Bronchial epithelial cell (primary cell): Measurements from ENCODE around the gene NKAIN2. TPM values are rescaled to one million over a fixed set of nuclear protein-coding genes. Genes with fewer than 3 reads are reported as not detected.

Source experiments
- DNase-seq: peaks from one replicate; pipeline ENCODE4 v3.0.0-alpha.2; 2010; ENCODE audit warnings: low read depth
- FAIRE-seq: peaks from 2 replicates; lab custom pipeline; 2011; peaks lifted over from hg19 to GRCh38; lab: Jason Lieb, UNC
- H3K27me3 ChIP-seq: 2 replicates; pipeline ENCODE4 v1.5.1; 2011; ENCODE audit warnings: low read length; ENCODE audit not compliant: control insufficient read depth, insufficient read depth
- H3K36me3 ChIP-seq: 2 replicates; pipeline ENCODE4 v1.5.1; 2011; ENCODE audit warnings: low read length; ENCODE audit not compliant: control insufficient read depth, insufficient read depth
- H3K4me3 ChIP-seq: 2 replicates; pipeline ENCODE4 v1.5.1; 2011; ENCODE audit warnings: mild to moderate bottlenecking, low read depth, low read length, control low read depth
- total RNA-seq: library from RNA; depleted of rRNA; stranded (reverse); fragments of >200 nt; gene quantifications from 2 replicates; pipeline ENCODE4 v1.2.1, GENCODE V29; 2014
- TF ChIP-seq, protein P1 (sequence below): IDR thresholded peaks from 2 replicates; pipeline ENCODE4 v1.5.1; 2011; ENCODE audit warnings: mild to moderate bottlenecking, moderate library complexity, low read length, control low read depth, inconsistent platforms; ENCODE audit not compliant: insufficient read depth, severe bottlenecking

The NKAIN2 gene
- total RNA-seq, 1 donor from 2014 or later, result under 0.01 TPM

DNA sequence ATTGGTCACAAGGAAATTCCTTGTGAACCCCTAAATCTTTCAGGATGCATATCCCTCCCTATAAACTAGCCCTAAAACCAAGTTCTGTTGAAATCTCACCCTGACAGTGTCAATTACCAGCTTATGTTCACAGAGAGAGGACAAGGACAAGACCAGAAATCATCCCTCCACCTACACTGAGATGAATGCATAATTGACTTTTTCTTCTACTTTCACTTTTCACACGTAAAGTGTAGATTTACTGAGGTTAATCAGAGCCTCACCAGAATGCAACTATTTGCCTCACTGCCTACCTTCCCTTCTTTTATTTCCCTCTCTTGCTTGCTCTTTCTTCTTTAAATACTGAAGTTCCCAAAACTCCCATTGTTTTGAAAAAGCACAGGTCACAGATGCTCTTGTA, 15.3 kb upstream of the NKAIN2 start:
- FAIRE-seq (no peak), DNase-seq (no peak)
- Histone ChIP-seq H3K27me3 (no peaks in the 10 kb centered on the region), H3K36me3 (no peaks in the 10 kb centered on the region), H3K4me3 (no peak overlapping the region)
- TF ChIP-seq, protein P1, sequence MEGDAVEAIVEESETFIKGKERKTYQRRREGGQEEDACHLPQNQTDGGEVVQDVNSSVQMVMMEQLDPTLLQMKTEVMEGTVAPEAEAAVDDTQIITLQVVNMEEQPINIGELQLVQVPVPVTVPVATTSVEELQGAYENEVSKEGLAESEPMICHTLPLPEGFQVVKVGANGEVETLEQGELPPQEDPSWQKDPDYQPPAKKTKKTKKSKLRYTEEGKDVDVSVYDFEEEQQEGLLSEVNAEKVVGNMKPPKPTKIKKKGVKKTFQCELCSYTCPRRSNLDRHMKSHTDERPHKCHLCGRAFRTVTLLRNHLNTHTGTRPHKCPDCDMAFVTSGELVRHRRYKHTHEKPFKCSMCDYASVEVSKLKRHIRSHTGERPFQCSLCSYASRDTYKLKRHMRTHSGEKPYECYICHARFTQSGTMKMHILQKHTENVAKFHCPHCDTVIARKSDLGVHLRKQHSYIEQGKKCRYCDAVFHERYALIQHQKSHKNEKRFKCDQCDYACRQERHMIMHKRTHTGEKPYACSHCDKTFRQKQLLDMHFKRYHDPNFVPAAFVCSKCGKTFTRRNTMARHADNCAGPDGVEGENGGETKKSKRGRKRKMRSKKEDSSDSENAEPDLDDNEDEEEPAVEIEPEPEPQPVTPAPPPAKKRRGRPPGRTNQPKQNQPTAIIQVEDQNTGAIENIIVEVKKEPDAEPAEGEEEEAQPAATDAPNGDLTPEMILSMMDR, result no peak

DNA sequence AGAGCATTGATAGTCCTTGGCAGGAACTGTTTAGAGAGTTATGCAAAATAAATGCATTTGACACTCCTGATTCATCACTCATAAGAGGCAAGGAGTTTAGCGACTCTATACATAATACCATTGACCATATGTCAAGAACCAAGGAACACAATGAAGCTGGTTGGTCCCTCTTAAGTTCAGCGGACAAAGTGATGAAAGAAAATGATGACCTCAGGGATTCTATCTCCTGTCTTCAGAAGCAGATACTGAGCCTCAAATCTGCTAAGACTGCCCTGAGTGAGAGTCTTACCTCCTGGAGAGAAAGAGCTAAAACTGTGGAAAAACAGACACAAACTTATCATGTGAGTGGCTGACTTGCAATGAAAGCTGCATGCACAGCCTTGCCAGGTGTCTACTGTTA, 9.5 kb upstream of the NKAIN2 start:
- TF ChIP-seq, protein P1, result no peak
- H3K4me3 ChIP-seq, result no peak overlapping the region
- no peak for DNase-seq
- H3K36me3 ChIP-seq, result no peaks in the 10 kb centered on the region
- no peak for FAIRE-seq
- H3K27me3 ChIP-seq, result no peaks in the 10 kb centered on the region

DNA sequence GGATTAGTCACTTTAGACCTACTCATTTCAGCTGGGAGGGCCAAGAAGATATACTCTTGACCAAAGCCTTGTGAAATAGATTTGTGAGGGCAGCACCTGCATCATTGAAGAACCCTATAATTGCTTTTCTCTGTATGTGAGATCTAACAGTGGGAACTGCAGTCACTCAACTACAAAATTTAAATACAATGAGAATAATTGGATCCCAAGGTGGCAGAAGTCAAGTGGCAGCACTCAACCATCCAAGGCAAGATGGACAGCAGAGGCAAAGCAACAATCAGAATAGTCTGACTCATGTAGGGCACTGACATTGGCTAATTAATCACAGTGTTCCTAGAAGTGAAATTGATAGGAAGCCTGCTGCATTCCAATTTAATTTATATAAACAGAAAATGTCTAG, 8.9 kb upstream of the NKAIN2 start:
- FAIRE-seq, result no peak
- DNase-seq, result no peak
- Histone ChIP-seq H3K27me3 (no peaks in the 10 kb centered on the region), H3K4me3 (no peak overlapping the region), H3K36me3 (no peaks in the 10 kb centered on the region)
- TF ChIP-seq, protein P1, result no peak

DNA sequence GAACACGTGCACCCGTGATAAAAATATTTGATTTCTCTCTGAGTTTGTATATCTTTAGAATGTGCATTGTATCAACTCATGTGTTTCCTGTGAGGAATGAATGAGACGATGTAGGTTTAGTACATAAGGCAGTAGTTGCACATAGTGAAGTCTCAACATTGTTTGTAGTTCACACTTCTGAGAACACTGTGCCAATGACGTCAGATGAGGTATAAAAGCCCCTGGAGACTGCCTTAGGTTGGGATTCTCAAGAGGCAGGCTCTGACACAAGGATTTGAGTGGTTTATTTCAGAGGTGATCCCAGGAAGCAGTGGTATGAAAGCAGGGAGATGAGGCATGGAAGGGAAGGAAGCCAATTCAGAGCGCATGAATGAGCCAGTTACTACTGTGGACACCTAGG, 2.6 kb upstream of the NKAIN2 start:
- no peak for FAIRE-seq
- peaks cover 10% of the 10 kb centered on the region for H3K27me3 ChIP-seq
- TF ChIP-seq, protein P1, result no peak
- no peak for DNase-seq
- H3K4me3 ChIP-seq, result no peak overlapping the region
- H3K36me3 ChIP-seq, result no peaks in the 10 kb centered on the region

DNA sequence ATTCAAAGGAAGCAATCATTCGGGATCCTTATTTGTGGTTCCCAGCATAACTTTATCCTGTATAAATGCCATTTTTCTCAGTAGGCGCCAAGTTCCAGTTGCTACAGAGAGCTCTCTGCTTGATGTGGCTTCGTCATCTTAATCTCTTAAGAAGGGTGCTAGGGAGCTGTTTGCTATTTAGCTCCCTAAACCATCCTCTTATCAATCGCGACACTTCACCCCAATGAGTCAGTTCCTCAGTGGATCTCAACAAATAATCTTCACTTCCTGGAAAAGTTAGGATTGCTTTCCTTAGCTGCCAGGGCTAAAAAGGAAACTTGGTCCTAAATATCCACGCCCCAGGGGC, 1.3 kb upstream of the NKAIN2 start:
- peaks cover 10% of the 10 kb centered on the region for H3K27me3 ChIP-seq
- DNase-seq (peak; percentile 31), FAIRE-seq (no peak)
- TF ChIP-seq, protein P1, result no peak
- no peaks in the 10 kb centered on the region for H3K36me3 ChIP-seq
- no peak overlapping the region for H3K4me3 ChIP-seq

DNA sequence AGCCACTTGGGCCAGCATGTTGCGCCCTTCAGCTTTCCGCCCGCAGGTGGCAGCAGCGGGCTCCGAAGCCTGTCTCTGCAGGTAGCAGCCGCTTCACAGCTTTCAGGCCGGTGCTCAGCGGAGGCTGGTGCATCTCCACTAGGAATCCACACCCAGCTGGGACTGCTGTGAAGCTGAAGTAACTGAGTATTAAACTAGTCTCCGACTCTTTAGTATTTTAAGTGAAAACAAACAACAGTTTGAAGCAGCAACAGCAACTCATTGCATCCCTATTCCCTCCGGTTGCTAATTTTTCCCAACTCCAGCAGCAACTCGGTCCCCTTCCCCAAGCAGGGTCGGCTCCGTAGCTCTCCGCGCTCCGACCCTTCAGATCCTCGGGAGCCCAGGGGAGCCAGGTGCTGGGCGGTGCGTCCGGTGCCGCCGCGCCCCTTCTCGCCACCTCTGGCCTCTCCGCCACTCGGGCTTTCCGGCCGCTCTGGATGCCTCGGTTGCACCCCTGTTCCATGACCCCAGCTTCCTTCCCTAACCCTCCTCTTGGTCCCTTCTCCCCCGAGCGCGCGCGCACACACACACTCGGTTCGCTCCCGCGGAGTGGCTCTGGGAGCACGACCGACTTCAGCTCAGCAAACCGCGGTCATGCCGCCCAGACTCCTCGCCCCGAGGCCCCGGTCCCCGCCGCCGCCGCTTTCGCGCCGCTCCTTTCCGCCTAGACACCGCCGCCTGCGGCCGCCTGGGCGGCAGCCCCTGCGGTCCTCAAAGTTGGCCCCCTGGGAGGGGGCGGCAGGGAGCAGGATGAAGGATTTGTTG, 765 bp upstream of the NKAIN2 start:
- FAIRE-seq, result no peak
- Histone ChIP-seq H3K27me3 (peaks cover 10% of the 10 kb centered on the region), H3K36me3 (no peaks in the 10 kb centered on the region), H3K4me3 (peak overlapping the region; percentile 26)
- peak; percentile 78 for DNase-seq
- TF ChIP-seq, protein P1, result peak; percentile 94
